HepG2 (cell line): ENCODE measurements around the gene CEP104. TPM values are rescaled to one million over a fixed set of nuclear protein-coding genes. Genes with fewer than 3 reads are reported as not detected.

Source experiments
- GABPB1 ChIP-seq: IDR thresholded peaks from 2 replicates; pipeline ENCODE4 v1.6.1; 2016; ENCODE audit warnings: mild to moderate bottlenecking, missing genetic modification reagents, moderate library complexity, missing compliant biosample characterization
- GATAD2A ChIP-seq: IDR thresholded peaks from 2 replicates; pipeline ENCODE4 v1.6.1; 2016
- GZF1 ChIP-seq: sonication (generic); formaldehyde crosslinking; IDR thresholded peaks from 2 replicates; pipeline ENCODE4 v1.5.1; 2020; ENCODE audit warnings: mild to moderate bottlenecking, missing genetic modification reagents
- MAZ ChIP-seq, 2 experiments: sonication (generic) in 1 of 2; formaldehyde crosslinking in 1 of 2; IDR thresholded peaks; 2 replicates each; pipeline versions ENCODE4 v1.5.0 to v1.6.1; 2012 to 2020; ENCODE audit warnings: low read depth in 2 of 2, mild to moderate bottlenecking in 2 of 2, borderline replicate concordance in 1 of 2, improper control_type of control experiment in 1 of 2, low read length in 1 of 2, missing genetic modification reagents in 1 of 2, moderate library complexity in 1 of 2
- MED1 ChIP-seq: sonication (generic); formaldehyde crosslinking; IDR thresholded peaks from 2 replicates; pipeline ENCODE4 v1.4.0; 2020; ENCODE audit warnings: missing genetic modification reagents
- NR1H2 ChIP-seq: sonication (generic); formaldehyde crosslinking; IDR thresholded peaks from 2 replicates; pipeline ENCODE4 v1.8.1; 2022; ENCODE audit warnings: low read depth, missing genetic modification reagents, borderline replicate concordance
- RXRA ChIP-seq: sonication (generic); formaldehyde crosslinking; IDR thresholded peaks from 2 replicates; pipeline ENCODE4 v1.5.1; 2020; ENCODE audit warnings: missing genetic modification reagents
- SOX6 ChIP-seq, 2 experiments: fragments of 450-650 bp in 1 of 2; sonication (generic) in 1 of 2; formaldehyde crosslinking in 1 of 2; IDR thresholded peaks; 2 replicates each; pipeline versions ENCODE4 v1.4.0 to v1.6.1; 2017 to 2020; ENCODE audit warnings: antibody characterized with exemption in 1 of 2, mild to moderate bottlenecking in 1 of 2, missing genetic modification reagents in 1 of 2
- SP4 ChIP-seq: sonication (generic); formaldehyde crosslinking; IDR thresholded peaks from 2 replicates; pipeline ENCODE4 v1.8.1; 2023; ENCODE audit warnings: mild to moderate bottlenecking, missing genetic modification reagents
- ZBTB7B ChIP-seq: sonication (generic); formaldehyde crosslinking; IDR thresholded peaks from 2 replicates; pipeline ENCODE4 v1.4.0; 2020; ENCODE audit warnings: missing genetic modification reagents
- ZFAT ChIP-seq: sonication (generic); formaldehyde crosslinking; conservative IDR thresholded peaks from 2 replicates; pipeline ENCODE4 v1.8.1; 2023; ENCODE audit warnings: missing genetic modification reagents, inconsistent platforms
- ZMAT3 ChIP-seq: sonication (generic); formaldehyde crosslinking; conservative IDR thresholded peaks from 2 replicates; pipeline ENCODE4 v1.7.0; 2021; ENCODE audit warnings: missing genetic modification reagents
- polyA plus RNA-seq, 8 experiments: library from polyadenylated mRNA; depleted of rRNA in 3 of 8; stranded (reverse) in 7 of 8; unstranded in 1 of 8; fragments of >200 nt; fragmentation: Illumina TruSeq in 4 of 8; extraction: Trizol in 4 of 8; gene quantifications; 2 replicates each; pipeline versions ENCODE4 v1.2.1 to v1.2.3, GENCODE V29; 2011 to 2016; ENCODE audit warnings: low read depth in 4 of 8, missing spikeins in 1 of 8, mixed read lengths in 1 of 8; ENCODE audit not compliant: insufficient read depth in 1 of 8
- total RNA-seq, 5 experiments: library from RNA; depleted of rRNA; stranded (reverse); fragments of >200 nt; fragmentation: Illumina TruSeq; extraction: Trizol; gene quantifications; 2 replicates each; pipeline ENCODE4 v1.2.3, GENCODE V29; 2016; ENCODE audit warnings: low read depth in 1 of 5
- TF ChIP-seq, protein P1 (sequence below): sonication (generic); formaldehyde crosslinking; IDR thresholded peaks from 2 replicates; pipeline ENCODE4 v1.5.0; 2020; ENCODE audit warnings: mild to moderate bottlenecking, missing genetic modification reagents, borderline replicate concordance
- TF ChIP-seq, protein P2 (sequence below): sonication (generic); formaldehyde crosslinking; IDR thresholded peaks from 2 replicates; pipeline ENCODE4 v1.5.1; 2020; ENCODE audit warnings: mild to moderate bottlenecking, missing genetic modification reagents, moderate library complexity
- TF ChIP-seq, protein P3 (sequence below): sonication (generic); formaldehyde crosslinking; IDR thresholded peaks from 2 replicates; pipeline ENCODE4 v1.4.0; 2020; ENCODE audit warnings: mild to moderate bottlenecking, missing genetic modification reagents
- TF ChIP-seq, protein P4 (sequence below): sonication (generic); formaldehyde crosslinking; IDR thresholded peaks from 2 replicates; pipeline ENCODE4 v1.9.0; 2022; ENCODE audit warnings: missing genetic modification reagents, mild to moderate bottlenecking, borderline replicate concordance

The CEP104 gene
- total and polyA plus RNA-seq, 2 of the 13 experiments (the other 11 are each of a cell fraction or from before 2014, with no cell fraction given) = 20.4 to 30.1 TPM

DNA sequence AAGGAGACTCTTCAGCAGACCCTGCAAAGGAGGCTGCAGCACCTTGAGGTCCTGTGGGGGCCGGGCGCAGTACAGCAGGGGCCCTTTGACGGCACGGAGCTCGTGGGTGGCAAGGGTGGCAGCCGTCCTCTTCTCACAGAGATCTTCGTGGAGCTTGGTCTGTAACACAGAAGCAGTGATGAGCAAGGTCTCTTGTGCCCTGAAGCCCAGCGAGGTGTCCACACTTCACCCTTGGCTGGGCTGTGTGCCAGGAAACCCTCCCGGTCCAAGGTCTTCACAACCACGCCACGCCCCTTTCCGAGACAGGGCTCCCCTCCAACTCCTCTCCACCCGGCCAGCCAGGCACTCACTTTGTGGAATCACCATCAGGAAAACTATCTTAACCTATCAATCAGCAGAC is 72.0 kb downstream of the CEP104 start (continued):
- TF ChIP-seq, protein P1, sequence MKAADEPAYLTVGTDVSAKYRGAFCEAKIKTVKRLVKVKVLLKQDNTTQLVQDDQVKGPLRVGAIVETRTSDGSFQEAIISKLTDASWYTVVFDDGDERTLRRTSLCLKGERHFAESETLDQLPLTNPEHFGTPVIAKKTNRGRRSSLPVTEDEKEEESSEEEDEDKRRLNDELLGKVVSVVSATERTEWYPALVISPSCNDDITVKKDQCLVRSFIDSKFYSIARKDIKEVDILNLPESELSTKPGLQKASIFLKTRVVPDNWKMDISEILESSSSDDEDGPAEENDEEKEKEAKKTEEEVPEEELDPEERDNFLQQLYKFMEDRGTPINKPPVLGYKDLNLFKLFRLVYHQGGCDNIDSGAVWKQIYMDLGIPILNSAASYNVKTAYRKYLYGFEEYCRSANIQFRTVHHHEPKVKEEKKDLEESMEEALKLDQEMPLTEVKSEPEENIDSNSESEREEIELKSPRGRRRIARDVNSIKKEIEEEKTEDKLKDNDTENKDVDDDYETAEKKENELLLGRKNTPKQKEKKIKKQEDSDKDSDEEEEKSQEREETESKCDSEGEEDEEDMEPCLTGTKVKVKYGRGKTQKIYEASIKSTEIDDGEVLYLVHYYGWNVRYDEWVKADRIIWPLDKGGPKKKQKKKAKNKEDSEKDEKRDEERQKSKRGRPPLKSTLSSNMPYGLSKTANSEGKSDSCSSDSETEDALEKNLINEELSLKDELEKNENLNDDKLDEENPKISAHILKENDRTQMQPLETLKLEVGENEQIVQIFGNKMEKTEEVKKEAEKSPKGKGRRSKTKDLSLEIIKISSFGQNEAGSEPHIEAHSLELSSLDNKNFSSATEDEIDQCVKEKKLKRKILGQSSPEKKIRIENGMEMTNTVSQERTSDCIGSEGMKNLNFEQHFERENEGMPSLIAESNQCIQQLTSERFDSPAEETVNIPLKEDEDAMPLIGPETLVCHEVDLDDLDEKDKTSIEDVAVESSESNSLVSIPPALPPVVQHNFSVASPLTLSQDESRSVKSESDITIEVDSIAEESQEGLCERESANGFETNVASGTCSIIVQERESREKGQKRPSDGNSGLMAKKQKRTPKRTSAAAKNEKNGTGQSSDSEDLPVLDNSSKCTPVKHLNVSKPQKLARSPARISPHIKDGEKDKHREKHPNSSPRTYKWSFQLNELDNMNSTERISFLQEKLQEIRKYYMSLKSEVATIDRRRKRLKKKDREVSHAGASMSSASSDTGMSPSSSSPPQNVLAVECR (CRISPR knock-in tag) = peak; percentile 28; the same call in 1 of the 2 replicates
- TF ChIP-seq ZMAT3 (CRISPR knock-in tag) (0 out of 2 replicates have a peak, but pooled peaks have one; percentile 38), GABPB1 (CRISPR knock-in tag) (peak; percentile 42), SOX6 (IDR thresholded peaks at IDR 0.05) (no peak), SOX6 (CRISPR knock-in tag; IDR thresholded peaks at IDR 0.05) (peak; percentile 45; the same call in 1 of the 2 replicates), RXRA (CRISPR knock-in tag) (peak; percentile 41; the same call in 1 of the 2 replicates), SP4 (CRISPR knock-in tag) (peak; percentile 50; the same call in 1 of the 2 replicates), GZF1 (CRISPR knock-in tag) (no peak), MED1 (peak; percentile 39; the same call in 1 of the 2 replicates), ZBTB7B (CRISPR knock-in tag) (peak; percentile 32; the same call in 1 of the 2 replicates), MAZ (IDR thresholded peaks at IDR 0.05; ENCODE audit: borderline replicate concordance, low read depth, low read length) (no peak), MAZ (CRISPR knock-in tag; IDR thresholded peaks at IDR 0.05; ENCODE audit: low read depth) (0 out of 2 replicates have a peak, but pooled peaks have one; percentile 19), NR1H2 (CRISPR knock-in tag) (no peak), ZFAT (CRISPR knock-in tag) (no peak), GATAD2A (CRISPR knock-in tag) (peak; percentile 40; the same call in 1 of the 2 replicates)
- TF ChIP-seq, protein P2, sequence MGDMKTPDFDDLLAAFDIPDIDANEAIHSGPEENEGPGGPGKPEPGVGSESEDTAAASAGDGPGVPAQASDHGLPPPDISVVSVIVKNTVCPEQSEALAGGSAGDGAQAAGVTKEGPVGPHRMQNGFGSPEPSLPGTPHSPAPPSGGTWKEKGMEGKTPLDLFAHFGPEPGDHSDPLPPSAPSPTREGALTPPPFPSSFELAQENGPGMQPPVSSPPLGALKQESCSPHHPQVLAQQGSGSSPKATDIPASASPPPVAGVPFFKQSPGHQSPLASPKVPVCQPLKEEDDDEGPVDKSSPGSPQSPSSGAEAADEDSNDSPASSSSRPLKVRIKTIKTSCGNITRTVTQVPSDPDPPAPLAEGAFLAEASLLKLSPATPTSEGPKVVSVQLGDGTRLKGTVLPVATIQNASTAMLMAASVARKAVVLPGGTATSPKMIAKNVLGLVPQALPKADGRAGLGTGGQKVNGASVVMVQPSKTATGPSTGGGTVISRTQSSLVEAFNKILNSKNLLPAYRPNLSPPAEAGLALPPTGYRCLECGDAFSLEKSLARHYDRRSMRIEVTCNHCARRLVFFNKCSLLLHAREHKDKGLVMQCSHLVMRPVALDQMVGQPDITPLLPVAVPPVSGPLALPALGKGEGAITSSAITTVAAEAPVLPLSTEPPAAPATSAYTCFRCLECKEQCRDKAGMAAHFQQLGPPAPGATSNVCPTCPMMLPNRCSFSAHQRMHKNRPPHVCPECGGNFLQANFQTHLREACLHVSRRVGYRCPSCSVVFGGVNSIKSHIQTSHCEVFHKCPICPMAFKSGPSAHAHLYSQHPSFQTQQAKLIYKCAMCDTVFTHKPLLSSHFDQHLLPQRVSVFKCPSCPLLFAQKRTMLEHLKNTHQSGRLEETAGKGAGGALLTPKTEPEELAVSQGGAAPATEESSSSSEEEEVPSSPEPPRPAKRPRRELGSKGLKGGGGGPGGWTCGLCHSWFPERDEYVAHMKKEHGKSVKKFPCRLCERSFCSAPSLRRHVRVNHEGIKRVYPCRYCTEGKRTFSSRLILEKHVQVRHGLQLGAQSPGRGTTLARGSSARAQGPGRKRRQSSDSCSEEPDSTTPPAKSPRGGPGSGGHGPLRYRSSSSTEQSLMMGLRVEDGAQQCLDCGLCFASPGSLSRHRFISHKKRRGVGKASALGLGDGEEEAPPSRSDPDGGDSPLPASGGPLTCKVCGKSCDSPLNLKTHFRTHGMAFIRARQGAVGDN (CRISPR knock-in tag) = peak; percentile 74
- TF ChIP-seq, protein P3, sequence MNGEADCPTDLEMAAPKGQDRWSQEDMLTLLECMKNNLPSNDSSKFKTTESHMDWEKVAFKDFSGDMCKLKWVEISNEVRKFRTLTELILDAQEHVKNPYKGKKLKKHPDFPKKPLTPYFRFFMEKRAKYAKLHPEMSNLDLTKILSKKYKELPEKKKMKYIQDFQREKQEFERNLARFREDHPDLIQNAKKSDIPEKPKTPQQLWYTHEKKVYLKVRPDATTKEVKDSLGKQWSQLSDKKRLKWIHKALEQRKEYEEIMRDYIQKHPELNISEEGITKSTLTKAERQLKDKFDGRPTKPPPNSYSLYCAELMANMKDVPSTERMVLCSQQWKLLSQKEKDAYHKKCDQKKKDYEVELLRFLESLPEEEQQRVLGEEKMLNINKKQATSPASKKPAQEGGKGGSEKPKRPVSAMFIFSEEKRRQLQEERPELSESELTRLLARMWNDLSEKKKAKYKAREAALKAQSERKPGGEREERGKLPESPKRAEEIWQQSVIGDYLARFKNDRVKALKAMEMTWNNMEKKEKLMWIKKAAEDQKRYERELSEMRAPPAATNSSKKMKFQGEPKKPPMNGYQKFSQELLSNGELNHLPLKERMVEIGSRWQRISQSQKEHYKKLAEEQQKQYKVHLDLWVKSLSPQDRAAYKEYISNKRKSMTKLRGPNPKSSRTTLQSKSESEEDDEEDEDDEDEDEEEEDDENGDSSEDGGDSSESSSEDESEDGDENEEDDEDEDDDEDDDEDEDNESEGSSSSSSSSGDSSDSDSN (CRISPR knock-in tag) = peak; percentile 40; the same call in 1 of the 2 replicates
- TF ChIP-seq, protein P4, sequence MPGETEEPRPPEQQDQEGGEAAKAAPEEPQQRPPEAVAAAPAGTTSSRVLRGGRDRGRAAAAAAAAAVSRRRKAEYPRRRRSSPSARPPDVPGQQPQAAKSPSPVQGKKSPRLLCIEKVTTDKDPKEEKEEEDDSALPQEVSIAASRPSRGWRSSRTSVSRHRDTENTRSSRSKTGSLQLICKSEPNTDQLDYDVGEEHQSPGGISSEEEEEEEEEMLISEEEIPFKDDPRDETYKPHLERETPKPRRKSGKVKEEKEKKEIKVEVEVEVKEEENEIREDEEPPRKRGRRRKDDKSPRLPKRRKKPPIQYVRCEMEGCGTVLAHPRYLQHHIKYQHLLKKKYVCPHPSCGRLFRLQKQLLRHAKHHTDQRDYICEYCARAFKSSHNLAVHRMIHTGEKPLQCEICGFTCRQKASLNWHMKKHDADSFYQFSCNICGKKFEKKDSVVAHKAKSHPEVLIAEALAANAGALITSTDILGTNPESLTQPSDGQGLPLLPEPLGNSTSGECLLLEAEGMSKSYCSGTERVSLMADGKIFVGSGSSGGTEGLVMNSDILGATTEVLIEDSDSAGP (CRISPR knock-in tag) = peak; percentile 5; the same call in 1 of the 2 replicates
